ENCODE results near the gene ALOX15B. TPM values are rescaled to one million over a fixed set of nuclear protein-coding genes. Genes with fewer than 3 reads are reported as not detected.
A peak's percentile ranks its signal among the peaks of the same experiment; 100 is the strongest.

Gene ALOX15B
- total and polyA plus RNA-seq, 2 donors from 2014 or later, result 0.15 to 8.0 TPM

DNA sequence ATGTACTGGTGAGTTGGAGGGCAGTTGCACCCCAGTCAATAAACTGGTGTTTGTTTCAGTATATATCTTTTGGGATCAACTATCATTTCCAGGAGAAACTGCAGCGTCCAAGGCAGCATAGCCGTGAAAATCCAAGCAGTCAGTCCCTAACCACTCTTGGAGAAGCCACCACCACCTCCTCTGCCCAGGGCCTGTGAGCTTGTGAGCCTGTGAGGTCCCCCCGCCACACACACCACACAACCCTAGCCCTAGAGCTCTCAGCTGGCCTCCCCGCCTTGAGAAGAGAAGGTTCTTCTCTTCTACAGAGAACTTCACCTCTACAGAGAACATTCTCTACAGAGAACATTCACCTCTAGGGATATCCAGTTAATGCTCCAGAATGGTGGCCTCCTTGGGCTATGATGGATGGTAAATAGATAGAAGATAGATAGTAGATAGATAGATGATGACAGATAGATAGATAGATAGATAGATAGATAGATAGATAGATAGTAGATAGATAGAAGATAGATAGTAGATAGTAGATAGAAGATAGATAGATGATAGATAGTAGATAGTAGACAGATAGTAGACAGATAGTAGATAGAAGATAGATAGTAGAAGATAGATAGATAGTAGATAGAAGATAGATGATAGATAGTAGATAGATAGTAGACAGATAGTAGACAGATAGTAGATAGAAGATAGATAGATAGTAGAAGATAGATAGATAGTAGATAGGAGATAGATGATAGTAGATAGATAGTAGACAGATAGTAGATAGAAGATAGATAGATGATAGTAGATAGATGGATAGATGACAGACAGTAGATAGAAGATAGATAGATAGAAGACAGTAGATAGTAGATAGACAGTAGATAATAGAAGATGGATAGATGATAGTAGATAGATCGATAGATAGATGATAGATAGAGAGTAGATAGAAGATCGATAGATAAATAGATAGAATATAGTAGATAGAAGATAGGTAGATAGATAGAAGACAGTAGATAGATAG is 13.7 kb downstream of the ALOX15B start:
- FAIRE-seq (peak; percentile 23), DNase-seq (peak in 1 of 5 donors; percentile 4)
- H3K4me3 ChIP-seq (ENCODE audit: low read length in 3 of 3), result no peak overlapping the region
- TF ChIP-seq, protein P1, sequence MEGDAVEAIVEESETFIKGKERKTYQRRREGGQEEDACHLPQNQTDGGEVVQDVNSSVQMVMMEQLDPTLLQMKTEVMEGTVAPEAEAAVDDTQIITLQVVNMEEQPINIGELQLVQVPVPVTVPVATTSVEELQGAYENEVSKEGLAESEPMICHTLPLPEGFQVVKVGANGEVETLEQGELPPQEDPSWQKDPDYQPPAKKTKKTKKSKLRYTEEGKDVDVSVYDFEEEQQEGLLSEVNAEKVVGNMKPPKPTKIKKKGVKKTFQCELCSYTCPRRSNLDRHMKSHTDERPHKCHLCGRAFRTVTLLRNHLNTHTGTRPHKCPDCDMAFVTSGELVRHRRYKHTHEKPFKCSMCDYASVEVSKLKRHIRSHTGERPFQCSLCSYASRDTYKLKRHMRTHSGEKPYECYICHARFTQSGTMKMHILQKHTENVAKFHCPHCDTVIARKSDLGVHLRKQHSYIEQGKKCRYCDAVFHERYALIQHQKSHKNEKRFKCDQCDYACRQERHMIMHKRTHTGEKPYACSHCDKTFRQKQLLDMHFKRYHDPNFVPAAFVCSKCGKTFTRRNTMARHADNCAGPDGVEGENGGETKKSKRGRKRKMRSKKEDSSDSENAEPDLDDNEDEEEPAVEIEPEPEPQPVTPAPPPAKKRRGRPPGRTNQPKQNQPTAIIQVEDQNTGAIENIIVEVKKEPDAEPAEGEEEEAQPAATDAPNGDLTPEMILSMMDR (IDR thresholded peaks at IDR 0.05; ENCODE audit: borderline replicate concordance, extremely low read depth, insufficient read depth), result no peak
- H3K9me3 ChIP-seq (ENCODE audit: control insufficient read depth in 2 of 3, insufficient read depth in 1 of 3, low read length in 3 of 3), result no peaks in the 10 kb centered on the region
- H3K36me3 ChIP-seq (ENCODE audit: control insufficient read depth in 2 of 3, insufficient read depth in 3 of 3, low read length in 3 of 3), result no peaks in the 10 kb centered on the region
- intact Hi-C loops (cut with DNase I), result no loop called here
- H3K4me1 ChIP-seq (ENCODE audit: control insufficient read depth in 2 of 3, insufficient read depth in 2 of 3, low read depth in 1 of 3, low read length in 3 of 3), result no peaks in the 10 kb centered on the region
- H3K27ac ChIP-seq (ENCODE audit: low read depth in 2 of 2, low read length in 2 of 2), result no peak overlapping the region
- no peak overlapping the region for H3K9ac ChIP-seq (ENCODE audit: low read length in 3 of 3)
- H3K27me3 ChIP-seq (ENCODE audit: control insufficient read depth, insufficient read depth, low read length), result no peaks in the 10 kb centered on the region

GRCh38 chr17:8053600-8053999 is 14.7 kb downstream of the ALOX15B start:
- DNase-seq (no peak), FAIRE-seq (no peak)
- intact Hi-C loops (cut with DNase I), result no loop called here

GRCh38 chr17:8055851-8056231 is 17.0 kb downstream of the ALOX15B start:
- no peak for FAIRE-seq
- no peaks in the 10 kb centered on the region for H3K4me1 ChIP-seq (ENCODE audit: control insufficient read depth in 2 of 3, insufficient read depth in 2 of 3, low read depth in 1 of 3, low read length in 3 of 3)
- intact Hi-C loops (cut with DNase I), result no loop called here

More at GRCh38 chr17:8053600-8053999, 14.7 kb downstream of the ALOX15B start:
- H3K9me3 ChIP-seq (ENCODE audit: control insufficient read depth in 2 of 3, insufficient read depth in 1 of 3, low read length in 3 of 3), result no peaks in the 10 kb centered on the region
- TF ChIP-seq, protein P1 (IDR thresholded peaks at IDR 0.05; ENCODE audit: borderline replicate concordance, extremely low read depth, insufficient read depth), result no peak
- no peak overlapping the region for H3K9ac ChIP-seq (ENCODE audit: low read length in 3 of 3)
- no peaks in the 10 kb centered on the region for H3K27me3 ChIP-seq (ENCODE audit: control insufficient read depth, insufficient read depth, low read length)
- H3K4me3 ChIP-seq (ENCODE audit: low read length in 3 of 3), result no peak overlapping the region
- no peaks in the 10 kb centered on the region for H3K36me3 ChIP-seq (ENCODE audit: control insufficient read depth in 2 of 3, insufficient read depth in 3 of 3, low read length in 3 of 3)
- H3K4me1 ChIP-seq (ENCODE audit: control insufficient read depth in 2 of 3, insufficient read depth in 2 of 3, low read depth in 1 of 3, low read length in 3 of 3), result no peaks in the 10 kb centered on the region
- H3K27ac ChIP-seq (ENCODE audit: low read depth in 2 of 2, low read length in 2 of 2), result no peak overlapping the region

More at GRCh38 chr17:8055851-8056231, 17.0 kb downstream of the ALOX15B start:
- TF ChIP-seq, protein P1 (IDR thresholded peaks at IDR 0.05; ENCODE audit: borderline replicate concordance, extremely low read depth, insufficient read depth), result no peak
- H3K27ac ChIP-seq (ENCODE audit: low read depth in 2 of 2, low read length in 2 of 2), result no peak overlapping the region
- no peaks in the 10 kb centered on the region for H3K36me3 ChIP-seq (ENCODE audit: control insufficient read depth in 2 of 3, insufficient read depth in 3 of 3, low read length in 3 of 3)
- H3K27me3 ChIP-seq (ENCODE audit: control insufficient read depth, insufficient read depth, low read length), result peaks cover 17% of the 10 kb centered on the region
- H3K9ac ChIP-seq (ENCODE audit: low read length in 3 of 3), result no peak overlapping the region
- peak in 1 of 5 donors; percentile 21 for DNase-seq
- H3K9me3 ChIP-seq (ENCODE audit: control insufficient read depth in 2 of 3, insufficient read depth in 1 of 3, low read length in 3 of 3), result no peaks in the 10 kb centered on the region
- no peak overlapping the region for H3K4me3 ChIP-seq (ENCODE audit: low read length in 3 of 3)
